Panc1 (cell line): Measurements from ENCODE around the gene CDAN1. TPM values are rescaled to one million over a fixed set of nuclear protein-coding genes. Genes with fewer than 3 reads are reported as not detected.

ENCODE experiments used
- ATAC-seq: fragments of 200-7000 bp; cut with Tn5 transposase; 2 replicates; pipeline ENCODE4 v1.9.1; 2020; ENCODE audit warnings: mild to moderate bottlenecking, moderate library complexity
- BruUV-seq: library from RNA; stranded (reverse); fragments of 400-500 nt; replicated peaks from 2 replicates; lab custom pipeline; 2021; lab: Mats Ljungman, UMichigan
- CTCF ChIA-PET: fragments of 300-600 bp; sonication (Branson Sonifier 250); formaldehyde crosslinking; loops from one replicate; lab custom pipeline; 2022; ENCODE audit warnings: antibody characterized with exemption; lab: Charles Lee
- POLR2A ChIA-PET: fragments of 300-600 bp; sonication (Branson Sonifier 250); formaldehyde crosslinking; loops from one replicate; lab custom pipeline; 2022; ENCODE audit warnings: antibody characterized with exemption; lab: Charles Lee
- DNase-seq: peaks from one replicate; pipeline ENCODE4 v3.0.0-alpha.2; 2010; ENCODE audit warnings: low read depth, low spot score
- H3K27ac ChIP-seq: 2 replicates; pipeline ENCODE4 v1.5.1; 2011; ENCODE audit warnings: mild to moderate bottlenecking, low read length, inconsistent platforms
- H3K27me3 ChIP-seq: fragments of 200-500 bp; sonication (Bioruptor generic); 2 replicates; pipeline ENCODE4 v1.6.0; 2014; ENCODE audit warnings: low read length, inconsistent platforms; ENCODE audit not compliant: control insufficient read depth, insufficient read depth
- H3K36me3 ChIP-seq: fragments of 200-500 bp; sonication (Bioruptor generic); 2 replicates; pipeline ENCODE4 v1.5.1; 2014; ENCODE audit warnings: inconsistent platforms, mild to moderate bottlenecking, low read length, moderate library complexity; ENCODE audit not compliant: control insufficient read depth, insufficient read depth
- H3K4me1 ChIP-seq: 2 replicates; pipeline ENCODE4 v1.5.1; 2011; ENCODE audit warnings: inconsistent platforms, mild to moderate bottlenecking, low read length, moderate library complexity; ENCODE audit not compliant: control insufficient read depth, insufficient read depth
- H3K4me3 ChIP-seq, 2 experiments: 2 replicates each; pipeline ENCODE4 v1.5.1; 2011 to 2012; ENCODE audit warnings: low read depth in 2 of 2, low read length in 2 of 2, mild to moderate bottlenecking in 2 of 2, inconsistent platforms in 1 of 2, moderate library complexity in 1 of 2
- H3K9me3 ChIP-seq: fragments of 200-500 bp; sonication (Bioruptor generic); 2 replicates; pipeline ENCODE4 v1.5.1; 2014; ENCODE audit warnings: low read depth, mild to moderate bottlenecking, inconsistent platforms, low read length, moderate library complexity; ENCODE audit not compliant: control insufficient read depth, insufficient read depth
- POLR2AphosphoS5 ChIP-seq: IDR thresholded peaks from 2 replicates; pipeline ENCODE4 v1.6.1; 2012; ENCODE audit warnings: mild to moderate bottlenecking, low read depth, low read length, moderate library complexity
- REST ChIP-seq, 2 experiments: IDR thresholded peaks; 2 replicates each; pipeline ENCODE4 v1.6.1; 2011 to 2012; ENCODE audit warnings: low read depth in 2 of 2, control low read depth in 1 of 2, low read length in 1 of 2, mild to moderate bottlenecking in 1 of 2, moderate library complexity in 1 of 2; ENCODE audit not compliant: insufficient read depth in 1 of 2
- SIN3A ChIP-seq: IDR thresholded peaks from 2 replicates; pipeline ENCODE4 v1.6.1; 2012; ENCODE audit warnings: low read depth, mild to moderate bottlenecking, low read length, moderate library complexity, borderline replicate concordance; ENCODE audit not compliant: insufficient read depth
- TCF7L2 ChIP-seq: IDR thresholded peaks from 2 replicates; pipeline ENCODE4 v1.6.1; 2011; ENCODE audit warnings: mild to moderate bottlenecking, low read depth, low read length, inconsistent platforms
- in situ Hi-C: cut with HindIII; loops from 2 replicates; pipeline ENCODE4 v1.10.0; 2016; ENCODE audit warnings: low sequenced_read_pairs, low pct_unique_long_range_greater_than_20kb
- intact Hi-C: fragments of 100-400 bp; cut with micrococcal nuclease; formaldehyde crosslinking; loops from one replicate; pipeline ENCODE4 v1.10.0; 2022; ENCODE audit not compliant: unreplicated experiment
- total RNA-seq: library from RNA; stranded (reverse); gene quantifications from one replicate; pipeline ENCODE4 v1.2.1, GENCODE V29; 2021; ENCODE audit not compliant: unreplicated experiment
- TF ChIP-seq, protein P1 (sequence below): fragments of 450-650 bp; IDR thresholded peaks from 2 replicates; pipeline ENCODE4 v1.5.1; 2017; ENCODE audit warnings: mild to moderate bottlenecking

Gene CDAN1
- total RNA-seq, 1 experiment from 2014 or later, result 41.1 TPM

DNA sequence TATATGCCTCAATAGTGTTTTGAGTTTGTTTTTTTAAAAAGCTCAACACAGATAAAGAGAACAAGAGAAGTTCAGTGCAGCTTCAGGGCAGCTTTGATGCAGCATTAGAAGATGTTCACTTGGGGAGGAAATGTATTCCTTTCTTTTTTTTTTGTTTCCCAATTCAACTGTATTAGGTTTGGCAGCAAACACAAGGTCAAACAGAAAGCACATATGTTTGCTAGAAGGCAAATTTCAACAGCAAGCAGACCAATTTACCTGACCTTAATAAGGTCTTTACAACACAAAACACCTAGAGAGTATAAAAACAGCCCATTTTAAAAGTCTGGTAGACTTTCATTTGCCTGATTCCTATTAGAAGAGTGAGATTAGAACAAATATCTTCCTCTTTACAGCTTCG, 7.3 kb upstream of the CDAN1 start:
- H3K4me3 ChIP-seq, result no peak overlapping the region
- ChIA-PET CTCF (interaction anchor here (0.7 kb wide), 1 partner anchor 73 kb away, joined by 4 read pairs; no protein-coding TSS in a partner anchor), POLR2A (no interaction called here)
- intact Hi-C loops (no loop called here), in situ Hi-C loops (no loop called here)
- TF ChIP-seq TCF7L2 (no peak), POLR2AphosphoS5 (no peak), SIN3A (no peak), REST (IDR thresholded peaks at IDR 0.05; ENCODE audit: insufficient read depth in 1 of 2, low read depth in 2 of 2, low read length in 1 of 2) (no peak)
- TF ChIP-seq, protein P1, sequence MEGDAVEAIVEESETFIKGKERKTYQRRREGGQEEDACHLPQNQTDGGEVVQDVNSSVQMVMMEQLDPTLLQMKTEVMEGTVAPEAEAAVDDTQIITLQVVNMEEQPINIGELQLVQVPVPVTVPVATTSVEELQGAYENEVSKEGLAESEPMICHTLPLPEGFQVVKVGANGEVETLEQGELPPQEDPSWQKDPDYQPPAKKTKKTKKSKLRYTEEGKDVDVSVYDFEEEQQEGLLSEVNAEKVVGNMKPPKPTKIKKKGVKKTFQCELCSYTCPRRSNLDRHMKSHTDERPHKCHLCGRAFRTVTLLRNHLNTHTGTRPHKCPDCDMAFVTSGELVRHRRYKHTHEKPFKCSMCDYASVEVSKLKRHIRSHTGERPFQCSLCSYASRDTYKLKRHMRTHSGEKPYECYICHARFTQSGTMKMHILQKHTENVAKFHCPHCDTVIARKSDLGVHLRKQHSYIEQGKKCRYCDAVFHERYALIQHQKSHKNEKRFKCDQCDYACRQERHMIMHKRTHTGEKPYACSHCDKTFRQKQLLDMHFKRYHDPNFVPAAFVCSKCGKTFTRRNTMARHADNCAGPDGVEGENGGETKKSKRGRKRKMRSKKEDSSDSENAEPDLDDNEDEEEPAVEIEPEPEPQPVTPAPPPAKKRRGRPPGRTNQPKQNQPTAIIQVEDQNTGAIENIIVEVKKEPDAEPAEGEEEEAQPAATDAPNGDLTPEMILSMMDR, result no peak
- no peak for ATAC-seq
- no peak for DNase-seq
- BruUV-seq, result no TSS peak
- no peaks in the 10 kb centered on the region for H3K9me3 ChIP-seq
- no peaks in the 10 kb centered on the region for H3K36me3 ChIP-seq
- no peaks in the 10 kb centered on the region for H3K27me3 ChIP-seq
- no peaks in the 10 kb centered on the region for H3K4me1 ChIP-seq
- H3K27ac ChIP-seq, result no peak overlapping the region

DNA sequence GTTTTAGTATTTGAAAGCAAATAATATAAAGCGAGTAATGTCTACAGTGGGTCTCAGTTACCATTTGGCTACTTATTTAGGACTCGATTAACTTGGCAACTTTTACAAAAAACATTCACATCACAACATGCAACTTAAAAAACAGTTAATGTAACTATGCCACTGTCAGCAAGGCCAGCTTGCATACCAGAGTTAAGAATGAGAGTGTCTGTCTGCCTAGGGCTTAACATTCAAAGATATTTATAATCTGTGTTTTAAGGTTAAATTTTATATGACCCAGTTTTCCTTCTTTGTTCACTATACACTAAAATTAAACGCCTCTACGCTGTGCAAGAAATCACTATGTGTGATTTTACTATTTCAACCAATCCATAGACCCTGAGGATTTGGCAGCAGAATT, 5.2 kb upstream of the CDAN1 start:
- POLR2A ChIA-PET, result no interaction called here
- ATAC-seq (no peak), DNase-seq (no peak)
- BruUV-seq, result no TSS peak
- Histone ChIP-seq H3K27ac (no peak overlapping the region), H3K36me3 (no peaks in the 10 kb centered on the region), H3K27me3 (no peaks in the 10 kb centered on the region), H3K4me1 (no peaks in the 10 kb centered on the region), H3K9me3 (no peaks in the 10 kb centered on the region), H3K4me3 (no peak overlapping the region)
- intact Hi-C loops, result no loop called here
- CTCF ChIA-PET, result no interaction called here
- in situ Hi-C loops, result no loop called here
- TF ChIP-seq TCF7L2, result no peak
- no peak for TF ChIP-seq POLR2AphosphoS5
- no peak for TF ChIP-seq REST (IDR thresholded peaks at IDR 0.05; ENCODE audit: insufficient read depth in 1 of 2, low read depth in 2 of 2, low read length in 1 of 2)
- TF ChIP-seq, protein P1, result no peak
- TF ChIP-seq SIN3A, result no peak
